Glomerular visceral epithelial cell (primary cell): ENCODE data around the gene KLF13.

Source experiments
- DNase-seq: peaks from one replicate; pipeline ENCODE4 v3.0.0-alpha.2; 2016; ENCODE audit errors: extremely low spot score

The KLF13 gene

GRCh38 chr15:31381801-31382712, 55.4 kb downstream of the KLF13 start:
- DNase-seq, result no peak

GRCh38 chr15:31382713-31383045, 56.0 kb downstream of the KLF13 start:
- DNase-seq, result no peak

DNA sequence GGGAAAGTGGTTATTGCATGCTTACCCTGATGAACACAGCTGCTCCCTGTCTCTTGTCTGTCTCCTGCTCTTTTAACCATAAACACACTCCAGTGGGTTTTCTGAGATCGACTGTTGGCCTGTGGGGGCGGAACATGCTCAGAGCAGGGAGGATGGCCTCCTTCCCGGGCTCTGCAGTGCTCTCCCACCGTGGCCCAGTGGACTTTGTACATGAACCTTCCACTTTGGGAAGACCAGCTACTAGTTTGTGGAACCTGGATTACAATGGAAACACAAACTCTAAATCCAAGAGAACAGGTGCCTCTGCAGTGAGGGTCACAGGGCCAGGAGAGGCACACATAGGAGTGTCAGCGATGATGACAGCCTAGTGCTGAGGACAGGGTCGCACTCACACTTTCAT, 56.5 kb downstream of the KLF13 start:
- DNase-seq, result no peak

- no peak for DNase-seq
These were observed 57.9 kb downstream of the KLF13 start for GRCh38 chr15:31384568-31384967.

DNA sequence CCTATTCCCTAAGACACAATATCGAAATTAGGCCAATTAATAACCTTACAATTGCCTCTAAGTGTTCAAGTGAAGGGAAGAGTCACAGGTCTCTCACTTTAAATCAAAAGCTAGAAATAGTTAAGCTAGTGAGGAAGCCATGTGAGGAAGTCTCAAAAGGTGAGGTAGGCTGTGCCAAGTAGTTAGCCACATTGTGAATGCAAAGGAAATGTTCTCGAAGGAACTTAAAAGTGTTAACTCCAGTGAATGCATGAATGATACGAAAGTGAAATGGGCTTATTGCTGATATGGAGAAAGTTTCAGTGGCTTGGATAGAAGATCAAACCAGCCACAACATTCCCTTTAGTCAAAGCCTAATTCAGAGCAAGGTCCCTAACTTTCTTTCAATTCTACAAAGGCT, 59.1 kb downstream of the KLF13 start:
- DNase-seq, result no peak

- DNase-seq, result no peak
These were observed 60.5 kb downstream of the KLF13 start for GRCh38 chr15:31387092-31387478.

DNA sequence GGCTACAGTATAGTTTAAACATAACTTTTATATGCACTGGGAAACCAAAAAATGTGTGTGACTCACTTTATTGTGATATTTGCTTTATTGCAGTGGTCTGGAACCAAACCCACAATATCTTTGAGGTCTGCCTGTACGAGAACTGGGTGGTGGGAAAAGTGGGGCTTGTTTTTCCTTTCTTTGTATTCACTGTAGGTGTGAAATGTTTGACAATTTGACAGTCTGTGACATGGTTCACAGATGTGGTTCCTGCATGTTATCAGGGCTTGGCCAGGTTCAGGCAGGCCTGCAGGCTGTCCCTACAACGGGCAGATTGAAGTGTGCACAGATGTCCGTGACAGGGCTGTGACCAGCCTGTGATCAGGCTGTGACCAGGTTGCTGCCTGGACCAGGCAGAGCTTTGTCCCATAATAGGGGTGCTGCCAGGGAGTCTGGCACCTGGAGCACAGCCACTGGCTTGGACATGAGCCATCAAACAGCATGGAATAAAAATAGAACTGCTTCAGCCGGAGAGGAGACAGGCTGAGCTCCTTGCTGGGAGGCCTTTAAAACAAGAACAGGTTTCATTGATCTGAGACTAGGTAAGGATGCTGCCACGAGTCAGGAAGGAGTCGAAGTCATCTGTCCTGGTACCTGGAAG, 61.0 kb downstream of the KLF13 start:
- DNase-seq, result peak; percentile 37

GRCh38 chr15:31389576-31389975, 62.9 kb downstream of the KLF13 start:
- no peak for DNase-seq

DNA sequence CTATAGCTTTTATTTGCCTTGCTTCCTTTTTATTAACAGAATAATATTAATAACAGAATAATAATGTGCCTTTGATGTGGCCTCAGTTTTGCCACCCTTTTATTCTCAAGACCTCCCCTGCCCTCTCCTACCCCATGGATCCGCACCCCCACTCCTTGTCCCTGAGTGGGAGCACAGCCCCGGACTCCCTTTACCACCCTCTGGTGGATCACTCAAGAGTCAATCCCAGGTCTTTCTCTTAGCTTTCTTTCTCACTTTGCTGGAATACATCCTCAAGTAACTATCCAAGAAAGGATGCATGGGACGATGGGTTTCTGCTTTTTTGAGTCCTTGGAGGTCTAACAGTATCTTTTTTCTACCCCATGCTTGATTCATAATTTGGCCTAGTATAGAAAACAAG, 63.4 kb downstream of the KLF13 start:
- no peak for DNase-seq

GRCh38 chr15:31390777-31391486, 64.3 kb downstream of the KLF13 start:
- DNase-seq, result no peak

- peak; percentile 72 for DNase-seq
These were observed 65.3 kb downstream of the KLF13 start for GRCh38 chr15:31391687-31392671.

DNA sequence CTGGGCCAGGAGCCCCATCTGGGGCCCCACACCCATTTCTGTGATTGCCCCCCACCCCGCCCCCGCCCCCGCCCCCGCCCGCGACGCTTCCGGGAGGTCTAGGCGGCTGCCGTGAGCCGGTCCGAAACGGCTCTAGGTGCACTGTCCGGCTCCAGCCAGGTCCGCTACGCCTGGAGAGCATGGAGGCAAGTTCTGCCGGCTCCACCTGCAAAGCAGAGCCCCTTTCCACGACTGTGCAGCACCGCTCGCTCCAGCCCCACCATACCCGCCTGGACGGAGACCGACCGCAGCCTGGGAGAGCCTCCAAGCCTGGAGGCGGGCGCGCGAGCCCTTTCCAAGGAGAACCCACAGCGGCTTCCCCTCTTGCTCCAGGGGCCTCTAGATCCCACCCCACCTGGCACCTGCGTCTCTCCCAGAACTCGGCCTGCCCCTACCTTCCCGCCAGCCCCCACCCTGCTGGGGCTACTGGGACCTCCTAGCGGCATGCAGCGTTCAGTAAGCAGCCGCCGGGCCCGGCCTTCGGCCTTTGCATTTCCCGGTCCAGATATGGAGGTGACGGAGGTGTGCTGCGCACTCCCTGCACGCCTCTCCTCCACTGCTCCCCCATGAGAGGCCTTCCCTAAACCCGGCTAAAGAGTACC, 66.2 kb downstream of the KLF13 start:
- no peak for DNase-seq

GRCh38 chr15:31393444-31394091, 66.9 kb downstream of the KLF13 start:
- DNase-seq, result no peak

DNA sequence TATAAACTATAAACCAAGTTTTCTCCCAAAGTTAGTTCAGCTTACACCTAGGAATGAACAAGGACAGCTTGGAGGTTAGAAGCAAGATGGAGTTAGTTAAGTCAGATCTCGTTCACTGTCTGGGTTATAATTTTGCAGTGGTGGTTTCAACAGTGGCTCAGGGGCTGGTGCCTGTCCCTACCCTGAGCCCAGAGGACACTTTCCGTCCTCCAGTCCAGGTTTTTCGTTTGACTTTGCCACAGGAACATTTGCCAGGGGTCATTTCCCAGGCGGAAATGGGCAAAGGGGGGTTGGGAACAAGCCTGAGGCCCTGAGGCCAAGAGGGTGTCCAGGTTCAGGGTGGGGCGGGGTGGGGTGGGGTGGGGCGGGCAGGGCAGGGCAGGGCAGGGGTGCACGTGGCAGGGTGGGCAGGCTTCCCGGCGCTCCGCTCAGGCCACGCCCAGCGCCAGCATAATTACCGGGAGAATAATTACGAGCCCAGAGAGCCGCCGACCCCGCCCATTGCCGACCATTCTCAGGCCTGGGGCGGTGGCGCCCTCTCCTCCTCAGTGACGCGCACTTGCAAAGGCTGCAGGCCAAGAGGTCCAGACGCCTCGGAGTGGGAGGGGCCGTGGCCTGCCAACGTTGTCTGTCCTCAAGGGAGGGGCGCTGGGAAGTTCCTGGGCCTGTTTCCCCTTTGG, 70.4 kb downstream of the KLF13 start:
- DNase-seq, result no peak

GRCh38 chr15:31397851-31398661, 71.4 kb downstream of the KLF13 start:
- no peak for DNase-seq

DNA sequence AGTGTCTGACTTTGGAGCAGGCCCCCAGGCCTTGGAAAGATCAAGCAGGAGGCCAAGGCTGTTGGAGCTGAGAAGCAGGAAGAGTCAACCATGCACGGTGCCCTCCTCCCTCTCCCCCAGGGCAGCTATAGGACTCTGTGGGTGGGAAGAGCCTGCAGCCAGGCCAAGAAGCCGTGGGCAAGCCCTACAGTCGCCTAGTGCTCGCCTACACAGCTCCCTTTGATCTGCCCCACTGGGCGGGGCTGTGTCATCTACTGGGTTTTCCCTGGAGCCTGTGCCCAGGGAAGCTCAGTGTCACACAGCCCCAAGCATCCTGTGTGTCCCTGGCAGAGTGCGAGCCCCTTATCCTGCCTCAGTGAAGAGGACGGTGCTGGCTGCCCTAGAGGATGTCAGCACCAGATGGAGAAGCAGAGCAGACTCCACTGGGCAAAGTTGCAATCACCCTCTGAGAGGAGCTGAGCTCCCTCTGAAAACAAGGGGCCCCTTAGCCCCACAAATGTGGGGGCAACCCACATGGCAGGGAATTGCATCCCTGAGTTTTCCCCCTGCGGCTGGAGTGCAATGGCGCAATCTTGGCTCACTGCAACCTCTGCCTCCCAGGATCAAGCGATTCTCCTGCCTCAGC, 72.2 kb downstream of the KLF13 start:
- DNase-seq, result no peak

GRCh38 chr15:31399544-31400171, 73.0 kb downstream of the KLF13 start:
- no peak for DNase-seq
